Liver (tissue), 3 donors: ENCODE results near the gene PRKN.

Experiments
- EGR1 ChIP-seq, 2 donors: IDR thresholded peaks; 2 replicates each; pipeline ENCODE4 v1.6.1; 2016 to 2018; ENCODE audit warnings: antibody characterized with exemption in 2 of 2, low read depth in 2 of 2
- FOXA2 ChIP-seq: IDR thresholded peaks from 2 replicates; pipeline ENCODE4 v1.6.1; 2016; ENCODE audit warnings: antibody characterized with exemption
- GABPA ChIP-seq, 2 donors: IDR thresholded peaks in 1 of 2; conservative IDR thresholded peaks in 1 of 2; 2 replicates each; pipeline ENCODE4 v1.6.1; 2016; ENCODE audit warnings: antibody characterized with exemption in 2 of 2, mild to moderate bottlenecking in 1 of 2, moderate library complexity in 1 of 2
- JUND ChIP-seq, 2 donors: IDR thresholded peaks; 2 replicates each; pipeline ENCODE4 v1.6.1; 2016; ENCODE audit warnings: antibody characterized with exemption in 2 of 2
- RAD21 ChIP-seq, 2 donors: IDR thresholded peaks; 2 replicates each; pipeline ENCODE4 v1.6.1; 2016; ENCODE audit warnings: antibody characterized with exemption in 2 of 2, mild to moderate bottlenecking in 2 of 2
- SP1 ChIP-seq: IDR thresholded peaks from 2 replicates; pipeline ENCODE4 v1.6.1; 2018; ENCODE audit warnings: antibody characterized with exemption, mild to moderate bottlenecking
- TAF1 ChIP-seq: conservative IDR thresholded peaks from 2 replicates; pipeline ENCODE4 v1.6.1; 2016; ENCODE audit warnings: antibody characterized with exemption, mild to moderate bottlenecking
- YY1 ChIP-seq: IDR thresholded peaks from 2 replicates; pipeline ENCODE4 v1.6.1; 2016; ENCODE audit warnings: antibody characterized with exemption, mild to moderate bottlenecking
- TF ChIP-seq, protein P1 (sequence below): fragments of 150-350 bp; IDR thresholded peaks from 2 replicates; pipeline ENCODE4 v1.5.1; 2017; ENCODE audit warnings: improper control_type of control experiment, low read depth, low read length; ENCODE audit not compliant: missing input control
- TF ChIP-seq, protein P2 (sequence below): IDR thresholded peaks from 2 replicates; pipeline ENCODE4 v1.6.1; 2016; ENCODE audit warnings: antibody characterized with exemption
- TF ChIP-seq, protein P3 (sequence below): IDR thresholded peaks from 2 replicates; pipeline ENCODE4 v1.6.1; 2016; ENCODE audit warnings: antibody characterized with exemption
- TF ChIP-seq, protein P4 (sequence below): IDR thresholded peaks from 2 replicates; pipeline ENCODE4 v1.6.1; 2016; ENCODE audit warnings: antibody characterized with exemption
- donor health status: healthy.
- donor health status: healthy.

DNA sequence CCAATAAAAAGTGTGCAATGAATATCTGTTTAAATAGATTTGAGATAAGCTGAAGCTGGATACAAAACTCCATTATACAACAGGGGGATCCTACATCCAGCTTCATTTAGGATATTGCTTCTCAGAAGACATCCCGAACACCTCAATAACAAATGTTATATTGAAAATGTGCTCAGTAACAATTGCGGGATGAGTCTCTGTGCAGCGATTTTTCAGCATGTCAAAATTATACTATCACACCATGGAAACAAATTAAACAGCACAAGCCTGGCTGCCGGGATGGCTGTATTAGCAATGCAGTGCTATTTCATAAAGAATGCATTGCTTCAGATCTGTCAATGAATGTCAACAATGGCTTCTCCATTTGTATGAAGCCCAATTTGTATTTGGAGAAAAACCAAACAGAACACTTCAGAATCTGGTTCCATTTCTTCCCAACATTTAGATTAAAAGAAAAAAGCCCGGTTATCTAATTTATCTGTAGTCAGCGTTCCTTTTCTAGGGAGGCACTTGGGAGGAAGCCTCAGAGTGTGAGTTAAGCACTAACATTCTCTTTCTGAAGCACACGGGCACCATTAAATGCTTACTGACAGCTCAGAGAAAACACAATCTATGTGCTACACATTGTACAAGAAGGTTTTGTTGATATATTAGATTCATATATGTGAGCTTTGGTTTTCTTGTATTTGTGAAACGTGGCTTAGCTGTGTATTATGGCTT, 1142.8 kb downstream of the PRKN start:
- TF ChIP-seq GABPA (IDR thresholded peaks at IDR 0.05 in 1 of 2, conservative IDR thresholded peaks at IDR 0.05 in 1 of 2) (no peak), JUND (IDR thresholded peaks at IDR 0.05) (no peak), RAD21 (IDR thresholded peaks at IDR 0.05) (no peak), SP1 (no peak), YY1 (no peak), TAF1 (no peak), FOXA2 (no peak), EGR1 (IDR thresholded peaks at IDR 0.05; ENCODE audit: low read depth in 2 of 2) (no peak)
- TF ChIP-seq, protein P1, sequence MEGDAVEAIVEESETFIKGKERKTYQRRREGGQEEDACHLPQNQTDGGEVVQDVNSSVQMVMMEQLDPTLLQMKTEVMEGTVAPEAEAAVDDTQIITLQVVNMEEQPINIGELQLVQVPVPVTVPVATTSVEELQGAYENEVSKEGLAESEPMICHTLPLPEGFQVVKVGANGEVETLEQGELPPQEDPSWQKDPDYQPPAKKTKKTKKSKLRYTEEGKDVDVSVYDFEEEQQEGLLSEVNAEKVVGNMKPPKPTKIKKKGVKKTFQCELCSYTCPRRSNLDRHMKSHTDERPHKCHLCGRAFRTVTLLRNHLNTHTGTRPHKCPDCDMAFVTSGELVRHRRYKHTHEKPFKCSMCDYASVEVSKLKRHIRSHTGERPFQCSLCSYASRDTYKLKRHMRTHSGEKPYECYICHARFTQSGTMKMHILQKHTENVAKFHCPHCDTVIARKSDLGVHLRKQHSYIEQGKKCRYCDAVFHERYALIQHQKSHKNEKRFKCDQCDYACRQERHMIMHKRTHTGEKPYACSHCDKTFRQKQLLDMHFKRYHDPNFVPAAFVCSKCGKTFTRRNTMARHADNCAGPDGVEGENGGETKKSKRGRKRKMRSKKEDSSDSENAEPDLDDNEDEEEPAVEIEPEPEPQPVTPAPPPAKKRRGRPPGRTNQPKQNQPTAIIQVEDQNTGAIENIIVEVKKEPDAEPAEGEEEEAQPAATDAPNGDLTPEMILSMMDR = no peak
- TF ChIP-seq, protein P2, sequence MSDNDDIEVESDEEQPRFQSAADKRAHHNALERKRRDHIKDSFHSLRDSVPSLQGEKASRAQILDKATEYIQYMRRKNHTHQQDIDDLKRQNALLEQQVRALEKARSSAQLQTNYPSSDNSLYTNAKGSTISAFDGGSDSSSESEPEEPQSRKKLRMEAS = no peak
- TF ChIP-seq, protein P3, sequence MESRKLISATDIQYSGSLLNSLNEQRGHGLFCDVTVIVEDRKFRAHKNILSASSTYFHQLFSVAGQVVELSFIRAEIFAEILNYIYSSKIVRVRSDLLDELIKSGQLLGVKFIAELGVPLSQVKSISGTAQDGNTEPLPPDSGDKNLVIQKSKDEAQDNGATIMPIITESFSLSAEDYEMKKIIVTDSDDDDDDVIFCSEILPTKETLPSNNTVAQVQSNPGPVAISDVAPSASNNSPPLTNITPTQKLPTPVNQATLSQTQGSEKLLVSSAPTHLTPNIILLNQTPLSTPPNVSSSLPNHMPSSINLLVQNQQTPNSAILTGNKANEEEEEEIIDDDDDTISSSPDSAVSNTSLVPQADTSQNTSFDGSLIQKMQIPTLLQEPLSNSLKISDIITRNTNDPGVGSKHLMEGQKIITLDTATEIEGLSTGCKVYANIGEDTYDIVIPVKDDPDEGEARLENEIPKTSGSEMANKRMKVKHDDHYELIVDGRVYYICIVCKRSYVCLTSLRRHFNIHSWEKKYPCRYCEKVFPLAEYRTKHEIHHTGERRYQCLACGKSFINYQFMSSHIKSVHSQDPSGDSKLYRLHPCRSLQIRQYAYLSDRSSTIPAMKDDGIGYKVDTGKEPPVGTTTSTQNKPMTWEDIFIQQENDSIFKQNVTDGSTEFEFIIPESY = no peak
- TF ChIP-seq, protein P4, sequence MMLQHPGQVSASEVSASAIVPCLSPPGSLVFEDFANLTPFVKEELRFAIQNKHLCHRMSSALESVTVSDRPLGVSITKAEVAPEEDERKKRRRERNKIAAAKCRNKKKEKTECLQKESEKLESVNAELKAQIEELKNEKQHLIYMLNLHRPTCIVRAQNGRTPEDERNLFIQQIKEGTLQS = no peak
